Stomach (tissue), 4 donors: ENCODE measurements around the gene SEMA4G.

ENCODE experiments used
- EP300 ChIP-seq: sonication (generic); formaldehyde crosslinking; IDR thresholded peaks from one replicate; pipeline ENCODE4 v1.6.1; 2017; ENCODE audit warnings: antibody characterized with exemption
- POLR2A ChIP-seq, 4 donors: fragments of 450-650 bp; IDR thresholded peaks; one replicate each; pipeline ENCODE4 v1.6.1; 2016; ENCODE audit warnings: antibody characterized with exemption in 4 of 4, control low read depth in 2 of 4, mild to moderate bottlenecking in 1 of 4, moderate library complexity in 1 of 4
- POLR2AphosphoS5 ChIP-seq, 3 donors: sonication (generic); formaldehyde crosslinking; IDR thresholded peaks; one replicate each; pipeline ENCODE4 v1.6.1; 2016; ENCODE audit warnings: antibody characterized with exemption in 3 of 3
- TF ChIP-seq, protein P1 (sequence below), 7 experiments: fragments of 450-650 bp in 4 of 7; fragments of 200-600 bp in 3 of 7; sonication (generic) in 3 of 7; IDR thresholded peaks; one replicate each; pipeline ENCODE4 v1.5.1; 2016 to 2019; ENCODE audit warnings: antibody characterized with exemption in 7 of 7, control low read depth in 2 of 7, mild to moderate bottlenecking in 1 of 7

- TF ChIP-seq, protein P1, sequence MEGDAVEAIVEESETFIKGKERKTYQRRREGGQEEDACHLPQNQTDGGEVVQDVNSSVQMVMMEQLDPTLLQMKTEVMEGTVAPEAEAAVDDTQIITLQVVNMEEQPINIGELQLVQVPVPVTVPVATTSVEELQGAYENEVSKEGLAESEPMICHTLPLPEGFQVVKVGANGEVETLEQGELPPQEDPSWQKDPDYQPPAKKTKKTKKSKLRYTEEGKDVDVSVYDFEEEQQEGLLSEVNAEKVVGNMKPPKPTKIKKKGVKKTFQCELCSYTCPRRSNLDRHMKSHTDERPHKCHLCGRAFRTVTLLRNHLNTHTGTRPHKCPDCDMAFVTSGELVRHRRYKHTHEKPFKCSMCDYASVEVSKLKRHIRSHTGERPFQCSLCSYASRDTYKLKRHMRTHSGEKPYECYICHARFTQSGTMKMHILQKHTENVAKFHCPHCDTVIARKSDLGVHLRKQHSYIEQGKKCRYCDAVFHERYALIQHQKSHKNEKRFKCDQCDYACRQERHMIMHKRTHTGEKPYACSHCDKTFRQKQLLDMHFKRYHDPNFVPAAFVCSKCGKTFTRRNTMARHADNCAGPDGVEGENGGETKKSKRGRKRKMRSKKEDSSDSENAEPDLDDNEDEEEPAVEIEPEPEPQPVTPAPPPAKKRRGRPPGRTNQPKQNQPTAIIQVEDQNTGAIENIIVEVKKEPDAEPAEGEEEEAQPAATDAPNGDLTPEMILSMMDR (IDR thresholded peaks at IDR 0.05), result no peak
- no peak for TF ChIP-seq POLR2A (IDR thresholded peaks at IDR 0.05)
- no peak for TF ChIP-seq POLR2AphosphoS5 (IDR thresholded peaks at IDR 0.05)
- no peak for TF ChIP-seq EP300
These were observed 10.5 kb downstream of the SEMA4G start for GRCh38 chr10:100979791-100980272.
